Measurements from ENCODE around the gene IHH. TPM values are rescaled to one million over a fixed set of nuclear protein-coding genes. Genes with fewer than 3 reads are reported as not detected.

Gene IHH
- total RNA-seq, 1 donor: 0.09 TPM

DNA sequence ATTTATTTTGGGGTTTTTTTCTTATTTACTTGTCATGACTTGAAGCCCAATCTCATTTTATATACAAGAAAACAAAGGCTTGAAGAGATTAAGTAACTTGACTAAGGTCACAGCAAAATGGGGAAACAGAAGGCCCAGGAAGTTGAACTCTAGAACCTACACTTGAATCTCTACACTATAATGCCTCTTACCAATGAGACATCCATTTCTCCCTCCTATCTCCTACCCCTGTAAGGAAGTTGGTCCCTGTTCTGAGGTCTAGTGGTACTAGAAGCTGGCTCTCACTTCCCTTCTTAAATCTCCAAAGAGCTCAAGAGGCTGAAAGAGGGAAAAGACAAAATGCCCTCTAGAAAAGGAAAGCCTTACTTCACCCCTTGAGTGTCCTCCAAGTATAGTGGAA lies 25.5 kb upstream of the IHH start:
- DNase-seq (ENCODE audit: low read depth): no peak
- TF ChIP-seq, protein P1, sequence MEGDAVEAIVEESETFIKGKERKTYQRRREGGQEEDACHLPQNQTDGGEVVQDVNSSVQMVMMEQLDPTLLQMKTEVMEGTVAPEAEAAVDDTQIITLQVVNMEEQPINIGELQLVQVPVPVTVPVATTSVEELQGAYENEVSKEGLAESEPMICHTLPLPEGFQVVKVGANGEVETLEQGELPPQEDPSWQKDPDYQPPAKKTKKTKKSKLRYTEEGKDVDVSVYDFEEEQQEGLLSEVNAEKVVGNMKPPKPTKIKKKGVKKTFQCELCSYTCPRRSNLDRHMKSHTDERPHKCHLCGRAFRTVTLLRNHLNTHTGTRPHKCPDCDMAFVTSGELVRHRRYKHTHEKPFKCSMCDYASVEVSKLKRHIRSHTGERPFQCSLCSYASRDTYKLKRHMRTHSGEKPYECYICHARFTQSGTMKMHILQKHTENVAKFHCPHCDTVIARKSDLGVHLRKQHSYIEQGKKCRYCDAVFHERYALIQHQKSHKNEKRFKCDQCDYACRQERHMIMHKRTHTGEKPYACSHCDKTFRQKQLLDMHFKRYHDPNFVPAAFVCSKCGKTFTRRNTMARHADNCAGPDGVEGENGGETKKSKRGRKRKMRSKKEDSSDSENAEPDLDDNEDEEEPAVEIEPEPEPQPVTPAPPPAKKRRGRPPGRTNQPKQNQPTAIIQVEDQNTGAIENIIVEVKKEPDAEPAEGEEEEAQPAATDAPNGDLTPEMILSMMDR (IDR thresholded peaks at IDR 0.05; ENCODE audit: insufficient read depth, low read length): no peak
- no peak overlapping the region for H3K4me3 ChIP-seq (ENCODE audit: low read depth, low read length)

DNA sequence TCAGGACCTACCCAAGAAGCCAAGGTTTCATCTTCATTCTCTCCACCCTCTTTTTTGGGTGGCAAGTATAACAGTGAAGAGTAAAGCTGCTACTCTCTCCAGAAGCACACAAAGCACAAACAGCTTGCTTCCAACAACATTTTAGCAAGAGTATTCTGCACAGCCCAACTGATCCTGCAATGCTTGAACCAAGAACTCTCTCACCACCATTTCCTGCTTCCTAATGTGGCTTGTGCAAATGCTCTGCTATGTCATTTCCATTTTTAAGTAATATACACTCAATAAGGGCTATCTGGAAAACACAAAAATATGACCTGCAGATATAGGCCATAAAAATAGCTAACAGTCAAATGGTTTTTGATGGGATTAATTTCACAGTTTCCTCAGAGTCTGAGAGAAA lies 24.1 kb upstream of the IHH start:
- TF ChIP-seq, protein P1 (IDR thresholded peaks at IDR 0.05; ENCODE audit: insufficient read depth, low read length): no peak
- no peak for DNase-seq (ENCODE audit: low read depth)
- H3K4me3 ChIP-seq (ENCODE audit: low read depth, low read length): no peak overlapping the region

DNA sequence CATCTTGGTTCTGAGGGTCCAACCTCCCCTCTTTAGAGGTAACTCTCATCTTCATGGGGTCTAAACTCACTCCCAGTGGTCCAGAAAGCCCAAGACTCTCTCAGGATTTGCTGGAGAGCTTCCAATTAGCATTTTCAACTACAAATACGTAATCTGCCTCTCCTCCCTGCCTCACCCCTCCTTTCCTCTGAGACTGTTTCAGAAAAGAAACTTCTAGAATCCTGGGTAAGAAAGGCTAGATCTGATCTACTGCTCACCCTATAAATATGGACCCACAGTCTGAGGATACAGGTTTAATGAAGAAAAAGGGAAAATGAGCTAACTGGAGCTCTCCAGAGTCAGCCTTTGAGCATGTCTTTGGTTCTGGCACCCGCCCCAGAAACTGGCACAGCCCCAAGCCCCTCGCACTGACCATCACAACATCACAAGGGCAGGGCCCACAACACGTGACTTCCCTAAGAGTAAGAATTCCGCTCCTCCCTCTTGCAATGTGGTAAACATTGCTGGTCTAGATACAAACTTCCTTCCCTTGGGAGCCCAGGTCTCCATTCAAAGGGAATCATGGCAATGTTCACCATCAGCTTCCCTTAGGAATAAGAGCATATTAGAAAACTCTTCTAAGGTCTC lies 21.7 kb upstream of the IHH start:
- TF ChIP-seq, protein P1 (IDR thresholded peaks at IDR 0.05; ENCODE audit: insufficient read depth, low read length): no peak
- H3K4me3 ChIP-seq (ENCODE audit: low read depth, low read length): no peak overlapping the region
- peak; percentile 42 for DNase-seq (ENCODE audit: low read depth)

DNA sequence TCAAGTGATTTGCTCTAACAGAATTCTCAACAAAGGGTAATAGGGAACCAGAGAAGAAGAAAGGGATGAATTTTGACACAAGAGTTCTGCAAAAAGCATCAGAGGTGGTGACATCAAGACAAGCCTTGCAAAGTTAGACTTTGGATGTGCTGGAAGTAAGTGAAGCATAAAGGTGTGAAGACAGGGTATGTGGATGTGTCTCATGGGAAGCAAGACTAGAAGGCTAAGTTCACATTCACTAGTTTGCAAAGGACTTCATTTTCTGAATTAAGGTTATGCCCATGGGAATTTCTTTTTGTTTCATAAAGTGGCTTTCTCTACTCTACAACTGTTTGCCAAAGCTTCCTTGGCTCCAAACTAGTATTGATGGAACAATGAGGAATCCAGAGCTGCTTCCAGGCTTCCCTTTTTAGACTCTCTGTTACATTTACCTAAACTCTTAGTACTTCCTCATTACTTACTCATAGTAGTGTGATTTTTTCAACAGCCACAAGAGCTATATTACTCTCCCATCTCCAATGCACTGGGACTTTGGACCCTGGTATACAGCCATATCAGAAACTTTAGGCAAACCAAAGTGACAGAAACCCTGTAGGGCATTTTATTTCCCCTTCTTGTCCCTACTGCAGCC lies 21.1 kb upstream of the IHH start:
- DNase-seq (ENCODE audit: low read depth): peak; percentile 10
- no peak overlapping the region for H3K4me3 ChIP-seq (ENCODE audit: low read depth, low read length)
- TF ChIP-seq, protein P1 (IDR thresholded peaks at IDR 0.05; ENCODE audit: insufficient read depth, low read length): no peak

DNA sequence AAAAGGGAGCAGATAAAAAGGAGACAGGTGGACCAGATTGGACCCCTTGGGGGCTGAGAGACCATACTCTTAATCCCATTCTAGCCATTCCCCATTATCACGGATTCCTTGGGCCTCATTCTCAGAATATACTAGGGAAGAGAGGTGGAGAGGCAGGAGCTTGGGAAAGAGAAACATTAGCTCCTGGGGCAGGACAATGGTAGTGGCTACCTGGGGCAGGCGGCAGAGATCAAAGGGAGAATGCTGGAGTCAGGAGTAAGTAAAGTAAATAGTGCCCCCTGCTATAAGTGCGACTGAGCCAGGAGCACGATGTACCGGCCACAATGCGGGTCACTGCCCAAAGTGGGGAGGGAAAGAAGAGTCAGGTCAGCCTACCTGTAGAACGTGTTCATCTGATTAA lies 20.4 kb upstream of the IHH start:
- no peak for DNase-seq (ENCODE audit: low read depth)
- H3K4me3 ChIP-seq (ENCODE audit: low read depth, low read length): no peak overlapping the region
- TF ChIP-seq, protein P1 (IDR thresholded peaks at IDR 0.05; ENCODE audit: insufficient read depth, low read length): no peak

DNA sequence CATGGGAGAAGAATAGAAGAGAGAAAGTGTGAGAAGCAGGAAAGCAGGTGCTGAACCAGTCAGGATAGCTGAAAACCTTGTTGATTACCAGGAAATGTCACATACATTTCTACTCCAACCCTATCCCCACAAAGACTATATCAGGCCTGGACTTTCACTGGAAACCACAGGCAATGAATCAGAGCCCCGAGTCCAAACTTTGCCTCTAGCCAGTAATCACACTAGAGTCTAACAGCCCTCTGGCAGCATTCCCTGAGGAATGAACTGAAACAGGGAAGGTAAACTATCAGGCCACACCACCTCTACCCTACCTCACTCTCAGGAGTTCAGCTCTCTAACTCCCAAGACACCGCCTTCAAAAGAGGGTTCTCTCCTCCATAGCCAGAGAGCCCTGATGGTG lies 18.7 kb upstream of the IHH start:
- H3K4me3 ChIP-seq (ENCODE audit: low read depth, low read length): no peak overlapping the region
- peak; percentile 42 for DNase-seq (ENCODE audit: low read depth)
- TF ChIP-seq, protein P1 (IDR thresholded peaks at IDR 0.05; ENCODE audit: insufficient read depth, low read length): no peak
